HG03095 (cell line): ENCODE data around the gene DGCR8.

Experiments used
- ATAC-seq: cut with Tn5 transposase; IDR thresholded peaks from one replicate; pipeline ENCODE4 v1.9.1; 2021; ENCODE audit warnings: moderate library complexity; ENCODE audit not compliant: unreplicated experiment

The DGCR8 gene

GRCh38 chr22:20089226-20089976, 9.4 kb downstream of the DGCR8 start:
- no peak for ATAC-seq

DNA sequence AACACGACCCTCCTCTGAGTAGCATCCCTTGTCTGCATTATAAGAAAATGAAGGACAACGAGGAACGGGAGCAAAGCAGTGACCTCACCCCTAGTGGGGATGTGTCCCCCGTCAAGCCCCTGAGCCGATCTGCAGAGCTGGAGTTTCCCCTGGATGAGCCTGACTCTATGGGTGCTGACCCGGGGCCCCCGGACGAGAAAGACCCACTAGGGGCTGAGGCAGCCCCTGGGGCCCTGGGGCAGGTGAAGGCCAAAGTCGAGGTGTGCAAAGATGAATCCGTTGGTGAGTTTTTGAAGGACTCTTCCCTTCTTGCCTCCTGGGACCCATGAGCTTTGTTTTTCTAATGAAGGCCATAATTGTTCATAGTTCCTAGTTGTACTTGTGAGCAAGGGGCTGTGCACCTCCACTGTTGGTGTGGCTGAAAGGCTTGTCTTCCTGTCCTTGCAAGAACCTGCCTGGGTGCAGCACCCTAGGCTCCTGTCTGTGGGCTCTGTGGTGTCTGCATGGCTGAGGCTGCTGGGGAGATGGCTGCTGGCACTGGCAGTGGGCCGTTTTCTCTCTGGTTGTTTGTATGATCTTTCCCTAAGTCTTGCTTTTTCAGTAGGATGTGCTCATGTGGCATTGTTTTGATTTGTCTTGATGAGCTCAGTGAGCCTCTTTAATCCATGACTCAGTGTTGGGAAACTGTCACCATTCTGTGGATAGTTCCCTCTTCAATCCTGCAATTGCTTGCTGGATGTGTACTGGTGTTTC, 10.1 kb downstream of the DGCR8 start:
- no peak for ATAC-seq

- no peak for ATAC-seq
Measured at GRCh38 chr22:20090730-20091240, 10.7 kb downstream of the DGCR8 start.

GRCh38 chr22:20091690-20092476, 11.8 kb downstream of the DGCR8 start:
- ATAC-seq, result no peak

GRCh38 chr22:20092477-20092854, 12.4 kb downstream of the DGCR8 start:
- no peak for ATAC-seq

- ATAC-seq, result no peak
Measured at GRCh38 chr22:20093418-20094196, 13.6 kb downstream of the DGCR8 start.

DNA sequence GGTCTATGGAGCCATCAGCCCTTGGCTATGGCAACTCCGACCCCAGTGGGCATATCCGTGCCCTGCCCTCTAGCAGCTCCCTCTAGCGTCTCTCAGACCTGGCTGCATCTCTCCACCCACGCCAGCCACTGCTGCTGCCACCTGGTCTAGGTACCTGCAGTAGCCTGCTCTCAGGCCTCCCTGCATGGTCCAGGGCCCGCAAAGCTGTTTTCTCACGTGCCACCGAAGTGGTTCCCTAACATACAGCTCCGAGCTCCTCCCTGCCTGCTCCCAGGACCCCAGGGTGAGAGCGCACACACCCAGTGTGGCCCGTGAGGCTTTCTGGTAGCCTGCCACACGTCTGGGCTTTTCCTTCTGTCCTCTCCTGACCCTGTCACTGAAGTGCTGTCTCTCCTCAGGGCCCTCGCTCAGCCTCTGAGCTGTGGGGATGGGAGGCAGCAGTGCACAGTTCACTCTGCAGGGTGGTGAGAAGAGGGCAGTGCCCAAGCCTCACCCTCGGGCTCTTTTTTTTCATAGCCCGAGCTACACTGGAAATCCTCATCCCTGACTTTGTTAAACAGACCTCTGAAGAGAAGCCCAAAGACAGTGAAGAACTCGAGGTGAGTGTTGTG, 14.3 kb downstream of the DGCR8 start:
- no peak for ATAC-seq

DNA sequence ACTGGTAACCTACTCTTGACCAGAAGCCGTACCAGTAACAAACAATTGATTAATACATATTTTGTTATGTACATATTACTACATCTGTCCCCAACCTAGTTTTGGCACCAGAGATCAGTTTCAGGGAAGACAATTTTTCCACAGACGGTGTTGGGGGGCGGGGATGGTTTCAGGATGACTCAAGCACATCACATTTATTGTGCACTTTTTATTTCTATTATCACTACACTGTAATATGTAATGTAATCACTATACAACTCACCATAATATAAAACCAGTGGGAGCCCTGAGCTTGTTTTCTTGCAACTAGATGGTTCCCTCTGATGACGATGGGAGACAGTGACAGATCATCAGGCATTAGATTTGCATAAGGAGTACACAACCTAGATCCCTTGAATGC, 15.5 kb downstream of the DGCR8 start:
- ATAC-seq, result no peak

- ATAC-seq, result no peak
Measured at GRCh38 chr22:20096574-20097420, 16.8 kb downstream of the DGCR8 start.

GRCh38 chr22:20099099-20099711, 19.2 kb downstream of the DGCR8 start:
- ATAC-seq, result no peak

- no peak for ATAC-seq
Measured at GRCh38 chr22:20101638-20102037, 21.6 kb downstream of the DGCR8 start.

- ATAC-seq, result no peak
Measured at GRCh38 chr22:20102203-20102780, 22.3 kb downstream of the DGCR8 start.

DNA sequence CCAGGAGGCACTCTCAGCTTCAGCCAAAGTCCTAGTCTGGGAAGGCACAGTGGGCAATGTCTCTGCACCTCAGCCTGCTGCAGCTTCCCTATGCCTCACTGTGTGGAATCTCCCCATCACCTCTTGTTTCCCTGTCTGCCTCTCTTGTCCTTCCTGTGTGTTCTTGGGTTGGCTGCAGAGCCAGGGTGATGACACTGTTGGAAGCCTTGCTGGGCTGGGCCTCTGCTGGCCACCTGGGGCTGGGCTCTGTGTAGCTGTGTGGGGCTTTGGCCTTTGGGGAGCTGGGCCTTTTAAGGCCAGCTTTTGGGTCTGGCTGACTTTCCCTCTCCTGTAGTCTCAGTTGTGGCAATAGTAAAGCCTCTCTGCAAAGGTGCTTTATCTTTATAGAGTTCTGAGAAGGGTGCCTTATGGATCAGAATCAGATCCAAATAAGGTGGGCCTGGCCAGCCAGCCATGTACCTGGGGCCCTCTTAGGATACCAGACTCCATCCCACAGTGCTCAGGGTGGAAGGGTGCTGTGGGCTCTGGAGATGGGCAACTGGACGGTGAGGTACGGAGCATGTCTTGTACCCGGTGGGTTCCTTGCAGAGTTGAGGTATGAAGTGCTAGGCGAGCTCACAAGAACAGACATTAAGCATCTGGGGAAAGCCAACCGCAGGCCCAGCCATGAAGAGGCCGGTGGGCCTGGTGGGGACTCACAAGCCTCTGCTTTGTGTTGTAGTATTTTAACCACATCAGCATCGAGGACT, 25.6 kb downstream of the DGCR8 start:
- ATAC-seq, result no peak

DNA sequence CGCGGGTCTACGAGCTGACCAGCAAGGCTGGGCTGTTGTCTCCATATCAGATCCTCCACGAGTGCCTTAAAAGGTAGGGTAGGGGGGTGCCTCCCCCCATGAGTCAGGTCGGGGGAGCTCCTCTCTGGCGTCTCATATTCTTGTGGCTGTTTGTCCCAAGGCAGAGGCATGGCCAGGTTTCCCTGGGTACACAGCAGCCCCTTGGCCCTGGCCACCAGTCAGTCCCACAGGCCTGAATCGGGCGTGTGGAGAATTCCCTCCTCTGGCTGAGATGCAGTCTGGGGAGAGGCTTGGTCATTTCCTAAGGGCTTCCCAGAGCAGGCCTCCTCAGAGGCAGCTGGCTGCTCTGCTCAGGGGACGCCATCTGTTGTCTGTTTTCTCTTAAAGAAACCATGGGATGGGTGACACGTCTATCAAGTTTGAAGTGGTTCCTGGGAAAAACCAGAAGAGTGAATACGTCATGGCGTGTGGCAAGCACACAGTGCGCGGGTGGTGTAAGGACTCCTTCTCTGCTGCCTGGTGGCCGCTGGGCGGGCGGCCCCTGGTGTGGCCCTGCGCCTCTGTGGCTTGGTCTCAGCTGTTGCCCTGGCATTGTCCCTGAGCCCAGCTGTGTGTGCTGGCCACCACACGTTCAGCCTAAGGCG, 26.3 kb downstream of the DGCR8 start:
- ATAC-seq, result no peak

DNA sequence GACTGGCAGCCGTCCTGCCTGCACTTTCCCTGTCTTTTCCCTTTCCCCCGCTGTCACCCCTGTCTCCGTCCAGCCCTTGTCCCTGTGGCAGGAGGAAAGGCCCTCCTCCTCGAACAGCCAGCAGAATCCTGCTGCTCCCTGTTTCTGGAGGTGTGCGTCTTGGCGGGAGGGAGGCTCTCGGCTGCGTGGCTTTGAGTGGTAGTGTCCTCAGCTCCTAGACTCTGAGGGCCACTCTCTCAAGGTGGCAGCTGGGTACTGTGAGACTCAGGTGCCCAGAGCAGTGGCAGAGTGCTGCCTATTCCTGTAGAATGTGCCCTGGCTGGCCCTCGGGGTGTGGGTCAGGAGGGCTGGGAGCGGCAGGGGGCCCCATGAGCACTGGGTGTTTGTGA, 26.8 kb downstream of the DGCR8 start:
- ATAC-seq, result no peak

GRCh38 chr22:20107471-20107901, 27.4 kb downstream of the DGCR8 start:
- ATAC-seq, result no peak
